Peyer's patch (tissue), 4 donors: ENCODE measurements around the gene CA5A. TPM values are rescaled to one million over a fixed set of nuclear protein-coding genes. Genes with fewer than 3 reads are reported as not detected.

Source experiments
- DNase-seq, 3 donors: peaks; one replicate each; pipeline ENCODE4 v3.0.0-alpha.2; 2017 to 2019
- H3K27ac ChIP-seq, 4 donors: fragments of 200-600 bp; sonication (generic); one replicate each; pipeline ENCODE4 v1.5.1; 2016 to 2019
- H3K27me3 ChIP-seq, 2 donors: fragments of 200-600 bp; sonication (generic); one replicate each; pipeline ENCODE4 v1.5.1; 2019
- H3K36me3 ChIP-seq, 3 donors: fragments of 200-600 bp; sonication (generic); one replicate each; pipeline ENCODE4 v1.5.1; 2016 to 2019
- H3K4me1 ChIP-seq, 4 donors: fragments of 200-600 bp; sonication (generic); one replicate each; pipeline ENCODE4 v1.5.1; 2016 to 2019
- H3K4me3 ChIP-seq, 4 donors: fragments of 200-600 bp; sonication (generic); 1 replicate in 3 of 4; 2 replicates in 1 of 4; pipeline ENCODE4 v1.5.1; 2016 to 2019; ENCODE audit warnings: mild to moderate bottlenecking in 1 of 4
- H3K9me3 ChIP-seq, 4 donors: fragments of 200-600 bp; sonication (generic); one replicate each; pipeline ENCODE4 v1.5.1; 2016 to 2019; ENCODE audit warnings: mild to moderate bottlenecking in 1 of 4
- POLR2A ChIP-seq, 2 donors: fragments of 450-650 bp; IDR thresholded peaks; one replicate each; pipeline ENCODE4 v1.5.1; 2017; ENCODE audit warnings: antibody characterized with exemption in 2 of 2, mild to moderate bottlenecking in 2 of 2, moderate library complexity in 2 of 2
- total RNA-seq, 4 donors: library from RNA; depleted of rRNA; stranded (reverse); fragments of >200 nt; gene quantifications; one replicate each; pipeline ENCODE4 v1.1.0, GENCODE V29; 2016
- TF ChIP-seq, protein P1 (sequence below), 6 experiments: fragments of 450-650 bp in 4 of 6; fragments of 200-600 bp in 2 of 6; sonication (generic) in 1 of 6; IDR thresholded peaks; one replicate each; pipeline ENCODE4 v1.5.1; 2017 to 2019; ENCODE audit warnings: antibody characterized with exemption in 6 of 6, mild to moderate bottlenecking in 3 of 6, moderate library complexity in 1 of 6

Gene CA5A
- total RNA-seq, 4 donors from 2014 or later: not detected

DNA sequence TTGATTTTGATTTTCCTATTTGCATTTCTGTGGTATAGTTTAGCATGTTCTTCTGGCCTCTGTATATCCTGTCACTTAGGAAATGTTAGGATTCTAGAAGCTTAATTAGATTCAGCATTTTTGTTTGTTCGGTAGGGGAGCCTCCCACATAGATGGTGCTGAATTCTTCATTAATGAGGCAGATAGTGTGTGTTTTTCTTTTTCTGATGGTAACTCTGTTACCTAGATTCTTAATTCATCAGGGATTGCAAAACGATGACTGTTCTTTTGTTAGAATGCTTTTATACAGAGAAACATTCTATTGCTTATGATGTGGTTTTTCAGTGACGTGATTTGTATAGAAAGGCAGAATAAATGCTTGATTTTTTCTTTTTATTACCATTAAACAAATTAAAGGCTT is 33.9 kb upstream of the CA5A start:
- peaks cover 0 to 8% (median 0%) of the 10 kb centered on the region in 4 donors for H3K9me3 ChIP-seq
- TF ChIP-seq POLR2A (IDR thresholded peaks at IDR 0.05): no peak
- TF ChIP-seq, protein P1, sequence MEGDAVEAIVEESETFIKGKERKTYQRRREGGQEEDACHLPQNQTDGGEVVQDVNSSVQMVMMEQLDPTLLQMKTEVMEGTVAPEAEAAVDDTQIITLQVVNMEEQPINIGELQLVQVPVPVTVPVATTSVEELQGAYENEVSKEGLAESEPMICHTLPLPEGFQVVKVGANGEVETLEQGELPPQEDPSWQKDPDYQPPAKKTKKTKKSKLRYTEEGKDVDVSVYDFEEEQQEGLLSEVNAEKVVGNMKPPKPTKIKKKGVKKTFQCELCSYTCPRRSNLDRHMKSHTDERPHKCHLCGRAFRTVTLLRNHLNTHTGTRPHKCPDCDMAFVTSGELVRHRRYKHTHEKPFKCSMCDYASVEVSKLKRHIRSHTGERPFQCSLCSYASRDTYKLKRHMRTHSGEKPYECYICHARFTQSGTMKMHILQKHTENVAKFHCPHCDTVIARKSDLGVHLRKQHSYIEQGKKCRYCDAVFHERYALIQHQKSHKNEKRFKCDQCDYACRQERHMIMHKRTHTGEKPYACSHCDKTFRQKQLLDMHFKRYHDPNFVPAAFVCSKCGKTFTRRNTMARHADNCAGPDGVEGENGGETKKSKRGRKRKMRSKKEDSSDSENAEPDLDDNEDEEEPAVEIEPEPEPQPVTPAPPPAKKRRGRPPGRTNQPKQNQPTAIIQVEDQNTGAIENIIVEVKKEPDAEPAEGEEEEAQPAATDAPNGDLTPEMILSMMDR (IDR thresholded peaks at IDR 0.05): no peak
- H3K27ac ChIP-seq: no peak overlapping the region
- no peaks in the 10 kb centered on the region for H3K27me3 ChIP-seq
- H3K4me3 ChIP-seq: no peak overlapping the region
- no peak for DNase-seq
- peaks cover 0 to 8% (median 0%) of the 10 kb centered on the region in 3 donors for H3K36me3 ChIP-seq
- peaks cover 0 to 18% (median 2%) of the 10 kb centered on the region in 4 donors for H3K4me1 ChIP-seq

DNA sequence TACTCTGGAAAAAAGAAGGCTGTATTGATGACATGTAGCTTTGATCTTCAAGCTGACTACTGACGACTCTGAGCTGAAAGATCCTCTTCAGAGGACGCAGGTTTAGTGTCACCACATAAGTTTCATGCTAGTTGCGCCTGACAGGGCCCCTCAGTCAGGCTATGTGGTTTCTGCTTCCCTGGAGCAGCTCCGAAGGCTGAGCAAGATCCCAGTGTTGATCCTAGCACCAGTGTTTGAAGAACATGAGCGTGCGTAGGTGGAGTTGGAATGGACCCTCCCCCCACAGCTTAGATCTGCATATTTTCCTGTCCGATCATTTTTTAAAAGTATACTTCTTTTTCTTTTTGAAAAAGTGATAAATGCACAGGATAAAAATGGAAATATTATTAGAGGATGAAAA is 32.2 kb upstream of the CA5A start:
- Histone ChIP-seq H3K9me3 (peaks cover 0 to 8% (median 0%) of the 10 kb centered on the region in 4 donors), H3K27me3 (no peaks in the 10 kb centered on the region), H3K36me3 (peaks cover 0 to 7% (median 0%) of the 10 kb centered on the region in 3 donors), H3K4me1 (peaks cover 0 to 18% (median 2%) of the 10 kb centered on the region in 4 donors), H3K27ac (no peak overlapping the region), H3K4me3 (no peak overlapping the region)
- TF ChIP-seq, protein P1 (IDR thresholded peaks at IDR 0.05): no peak
- TF ChIP-seq POLR2A (IDR thresholded peaks at IDR 0.05): no peak
- no peak for DNase-seq

DNA sequence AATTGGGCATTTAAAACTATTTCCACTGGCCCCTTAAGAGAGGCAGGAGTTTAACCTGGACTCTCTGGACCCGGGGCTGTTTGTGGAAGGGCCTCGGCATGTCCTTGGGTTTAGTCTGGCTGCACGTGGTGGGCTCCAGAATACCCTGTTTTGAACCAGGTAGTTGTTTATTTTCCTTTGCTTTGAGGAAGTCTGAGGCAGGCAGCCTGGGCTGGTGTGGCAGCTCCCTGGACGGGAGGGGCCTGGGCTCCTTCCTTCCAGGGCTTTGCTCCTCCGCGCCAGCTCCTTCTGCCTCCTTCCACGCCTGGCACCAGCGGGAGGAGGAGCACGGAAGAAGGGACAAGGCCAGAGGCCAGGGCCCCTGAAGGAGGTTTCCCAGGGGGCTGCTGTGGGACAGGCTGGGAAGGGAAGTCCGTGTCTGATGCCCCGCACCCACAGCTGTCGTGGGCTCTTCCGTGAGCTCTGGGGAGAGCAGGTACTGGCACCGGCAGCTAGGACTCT is 30.4 kb upstream of the CA5A start:
- DNase-seq: no peak
- Histone ChIP-seq H3K4me3 (peak overlapping the region in 1 of 4 donors; percentile 24), H3K27me3 (no peaks in the 10 kb centered on the region), H3K27ac (peak overlapping the region; percentile 37 to 57 (median 47)), H3K4me1 (peaks cover 0 to 18% (median 2%) of the 10 kb centered on the region in 4 donors), H3K36me3 (peaks cover 0 to 7% (median 0%) of the 10 kb centered on the region in 3 donors), H3K9me3 (peaks cover 0 to 5% (median 0%) of the 10 kb centered on the region in 4 donors)
- TF ChIP-seq, protein P1 (IDR thresholded peaks at IDR 0.05): no peak
- no peak for TF ChIP-seq POLR2A (IDR thresholded peaks at IDR 0.05)

DNA sequence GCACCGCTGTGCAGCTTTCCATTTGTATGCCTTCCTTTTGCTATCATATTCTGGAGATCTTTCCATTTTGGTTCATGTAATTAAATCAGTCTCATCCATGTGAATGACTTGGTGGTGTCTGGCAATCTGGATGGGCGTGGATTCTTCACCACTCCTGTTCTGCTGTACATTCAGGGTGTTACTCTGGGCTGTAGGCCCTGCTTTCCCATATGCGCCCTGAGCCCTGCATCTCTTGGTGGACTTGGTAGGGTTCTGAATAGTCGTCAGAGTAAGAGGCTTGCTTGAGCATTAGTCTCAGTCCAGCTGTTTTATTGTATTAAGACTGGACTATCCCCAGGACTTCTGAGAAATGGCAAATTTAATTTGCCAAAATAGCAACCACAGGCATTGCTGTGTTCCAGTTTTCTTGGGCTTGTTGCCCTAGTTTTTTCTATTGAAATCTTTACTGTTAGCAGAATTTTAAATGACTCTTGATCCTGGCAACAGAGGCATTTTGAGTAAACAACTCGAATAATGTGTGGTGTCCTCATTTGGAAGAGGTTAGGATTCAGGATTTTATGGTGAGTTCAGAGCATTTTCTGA is 29.8 kb upstream of the CA5A start:
- H3K4me3 ChIP-seq: no peak overlapping the region
- DNase-seq: no peak
- H3K9me3 ChIP-seq: no peaks in the 10 kb centered on the region
- TF ChIP-seq, protein P1 (IDR thresholded peaks at IDR 0.05): no peak
- no peak for TF ChIP-seq POLR2A (IDR thresholded peaks at IDR 0.05)
- H3K27ac ChIP-seq: peak overlapping the region; percentile 37 to 57 (median 47)
- no peaks in the 10 kb centered on the region for H3K27me3 ChIP-seq
- peaks cover 0 to 6% (median 0%) of the 10 kb centered on the region in 3 donors for H3K36me3 ChIP-seq
- peaks cover 0 to 18% (median 2%) of the 10 kb centered on the region in 4 donors for H3K4me1 ChIP-seq

DNA sequence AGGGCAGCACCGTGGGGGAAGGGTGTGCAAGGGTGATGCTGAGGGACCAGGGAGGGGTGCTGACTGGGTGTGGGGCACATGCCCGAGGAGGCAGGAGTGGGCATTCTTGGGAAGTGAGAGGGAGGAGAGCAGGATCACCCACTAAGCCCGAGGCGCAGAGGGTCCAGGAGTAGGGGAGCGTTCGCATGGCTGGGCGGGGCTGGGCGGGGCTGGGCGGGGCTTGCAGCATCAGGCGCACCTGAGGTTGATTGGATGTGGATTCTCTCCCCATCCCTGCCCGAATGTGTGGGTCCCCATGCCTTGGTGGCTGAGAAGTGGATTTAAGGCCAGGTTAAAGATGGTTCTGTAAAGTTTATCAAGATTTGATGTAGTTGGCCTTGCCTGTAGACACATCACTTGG is 29.1 kb upstream of the CA5A start:
- peak overlapping the region in 2 of 4 donors; percentile 39 to 51 for H3K27ac ChIP-seq
- no peaks in the 10 kb centered on the region for H3K27me3 ChIP-seq
- H3K36me3 ChIP-seq: no peaks in the 10 kb centered on the region
- no peak for TF ChIP-seq POLR2A (IDR thresholded peaks at IDR 0.05)
- H3K4me1 ChIP-seq: peaks cover 0 to 18% (median 2%) of the 10 kb centered on the region in 4 donors
- H3K4me3 ChIP-seq: no peak overlapping the region
- no peak for DNase-seq
- no peaks in the 10 kb centered on the region for H3K9me3 ChIP-seq

DNA sequence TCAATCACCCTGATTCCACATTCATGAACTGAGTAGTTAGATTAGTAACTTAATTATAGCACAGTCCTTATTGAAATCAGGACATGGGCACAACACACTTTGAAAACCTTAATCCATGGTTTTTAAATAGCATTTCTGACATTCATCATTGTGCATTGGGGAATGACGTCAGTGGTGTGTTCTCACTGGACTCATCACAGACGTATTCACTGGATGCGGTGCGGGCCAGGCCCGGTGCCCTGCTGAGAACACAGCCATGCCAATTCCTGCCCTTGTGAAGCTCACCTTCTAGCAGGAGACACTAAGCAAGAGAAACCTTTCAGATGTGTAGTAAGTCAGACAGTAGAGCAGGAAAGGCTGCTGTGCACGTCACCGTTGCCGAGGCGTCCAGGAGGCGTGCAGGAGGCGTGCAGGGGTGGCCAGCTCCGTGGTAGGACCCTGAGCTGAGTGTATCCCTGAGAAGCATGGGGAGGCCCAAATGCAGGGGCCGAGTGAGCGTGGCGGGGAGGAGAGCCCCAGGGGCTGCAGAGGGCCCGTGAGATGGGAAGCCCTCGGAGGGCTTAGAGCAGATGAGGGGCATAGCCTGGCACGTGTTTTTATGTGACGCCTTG is 27.8 kb upstream of the CA5A start:
- Histone ChIP-seq H3K9me3 (no peaks in the 10 kb centered on the region), H3K36me3 (no peaks in the 10 kb centered on the region), H3K27me3 (no peaks in the 10 kb centered on the region), H3K4me3 (no peak overlapping the region), H3K4me1 (peaks cover 0 to 18% (median 2%) of the 10 kb centered on the region in 4 donors), H3K27ac (no peak overlapping the region)
- no peak for DNase-seq
- TF ChIP-seq, protein P1 (IDR thresholded peaks at IDR 0.05): no peak
- TF ChIP-seq POLR2A (IDR thresholded peaks at IDR 0.05): no peak
